ENCODE results near the gene TSSK2. TPM values are rescaled to one million over a fixed set of nuclear protein-coding genes. Genes with fewer than 3 reads are reported as not detected.

TSSK2 gene
- total and polyA plus RNA-seq, 7 donors, result 0.14 to 0.32 (median 0.28) TPM; not detected in 3

GRCh38 chr22:19111584-19111983 is 19.5 kb upstream of the TSSK2 start:
- Histone ChIP-seq H3K4me1 (peaks cover 84% of the 10 kb centered on the region), H3K27me3 (ENCODE audit: insufficient read depth in 3 of 3, low read length in 2 of 3) (no peaks in the 10 kb centered on the region), H3K4me3 (no peak overlapping the region), H3K36me3 (ENCODE audit: insufficient read depth in 1 of 2, low read depth in 1 of 2) (peaks cover 0 to 5% of the 10 kb centered on the region in 2 donors), H3K27ac (no peak overlapping the region), H3K9me3 (no peaks in the 10 kb centered on the region)
- no peak for TF ChIP-seq CTCF (IDR thresholded peaks at IDR 0.05)
- WGBS, 3 donors, result 89 to 97% (median 94%) methylated on average over 3 of the region's 3 CpGs
- ATAC-seq (no peak), DNase-seq (no peak)
- intact Hi-C loops (cut with DNase I), result no loop called here

GRCh38 chr22:19113429-19113828 is 17.7 kb upstream of the TSSK2 start:
- Histone ChIP-seq H3K4me3 (no peak overlapping the region), H3K36me3 (ENCODE audit: insufficient read depth in 1 of 2, low read depth in 1 of 2) (peaks cover 0 to 5% of the 10 kb centered on the region in 2 donors), H3K4me1 (peaks cover 84% of the 10 kb centered on the region), H3K27ac (no peak overlapping the region), H3K9me3 (no peaks in the 10 kb centered on the region), H3K27me3 (ENCODE audit: insufficient read depth in 3 of 3, low read length in 2 of 3) (no peaks in the 10 kb centered on the region)
- no peak for TF ChIP-seq CTCF (IDR thresholded peaks at IDR 0.05)
- WGBS, 3 donors, result 94 to 99% (median 97%) methylated on average over 5 of the region's 5 CpGs
- intact Hi-C loops (cut with DNase I), result no loop called here
- DNase-seq (no peak), ATAC-seq (no peak)

GRCh38 chr22:19114984-19115552 is 16.0 kb upstream of the TSSK2 start:
- 39 to 68% (median 44%) methylated on average over 4 of the region's 4 CpGs for WGBS, 3 donors
- DNase-seq (no peak), ATAC-seq (peak in 2 of 4 donors; percentile 24 to 47)
- intact Hi-C loops (cut with DNase I), result no loop called here
- no peak overlapping the region for H3K4me3 ChIP-seq
- TF ChIP-seq CTCF (IDR thresholded peaks at IDR 0.05), result no peak
- no peaks in the 10 kb centered on the region for H3K9me3 ChIP-seq
- H3K36me3 ChIP-seq (ENCODE audit: insufficient read depth in 1 of 2, low read depth in 1 of 2), result peaks cover 0 to 5% of the 10 kb centered on the region in 2 donors
- no peaks in the 10 kb centered on the region for H3K27me3 ChIP-seq (ENCODE audit: insufficient read depth in 3 of 3, low read length in 2 of 3)
- H3K4me1 ChIP-seq, result peaks cover 84% of the 10 kb centered on the region
- H3K27ac ChIP-seq, result no peak overlapping the region

- TF ChIP-seq CTCF (IDR thresholded peaks at IDR 0.05), result no peak
- peaks cover 84% of the 10 kb centered on the region for H3K4me1 ChIP-seq
- peaks cover 0 to 5% of the 10 kb centered on the region in 2 donors for H3K36me3 ChIP-seq (ENCODE audit: insufficient read depth in 1 of 2, low read depth in 1 of 2)
- H3K9me3 ChIP-seq, result no peaks in the 10 kb centered on the region
- 53 to 68% (median 63%) methylated on average over 4 of the region's 4 CpGs for WGBS, 3 donors
- H3K27me3 ChIP-seq (ENCODE audit: insufficient read depth in 3 of 3, low read length in 2 of 3), result no peaks in the 10 kb centered on the region
- ATAC-seq (peak in 1 of 4 donors; percentile 30), DNase-seq (no peak)
- intact Hi-C loops (cut with DNase I), result no loop called here
- no peak overlapping the region for H3K27ac ChIP-seq
- H3K4me3 ChIP-seq, result no peak overlapping the region
These were observed 15.5 kb upstream of the TSSK2 start for GRCh38 chr22:19115628-19116027.

GRCh38 chr22:19117111-19117512 is 14.0 kb upstream of the TSSK2 start:
- no peak for DNase-seq
- WGBS, 3 donors, result 64 to 77% (median 70%) methylated on average over 9 of the region's 9 CpGs
- ATAC-seq, result no peak
- Histone ChIP-seq H3K9me3 (no peaks in the 10 kb centered on the region), H3K4me3 (no peak overlapping the region), H3K36me3 (ENCODE audit: insufficient read depth in 1 of 2, low read depth in 1 of 2) (peaks cover 0 to 5% of the 10 kb centered on the region in 2 donors), H3K27ac (no peak overlapping the region), H3K4me1 (peaks cover 79% of the 10 kb centered on the region), H3K27me3 (ENCODE audit: insufficient read depth in 3 of 3, low read length in 2 of 3) (no peaks in the 10 kb centered on the region)
- intact Hi-C loops (cut with DNase I), result no loop called here
- no peak for TF ChIP-seq CTCF (IDR thresholded peaks at IDR 0.05)

All from psoas muscle (tissue), 8 donors.